Stimulated activated CD4-positive, alpha-beta T cell treated with anti-CD3 and anti-CD28 coated beads, Interleukin-12 subunit alpha, Interleukin-12 subunit beta, amount 100 ng/mL, for 48 hours (primary cell): ENCODE results near the gene GMPPA.
A peak's percentile ranks its signal among the peaks of the same experiment; 100 is the strongest.

ENCODE experiments used
- DNase-seq, 3 donors: peaks; one replicate each; pipeline ENCODE4 v3.0.0-alpha.2; 2020; ENCODE audit warnings: low read depth in 2 of 3, low spot score in 1 of 3

GMPPA gene

GRCh38 chr2:219498280-219499057, at the start of gene GMPPA:
Gene GMPPA (plus strand): TSS chr2:219498891. CDS start chr2:219499976, 1,085 bp downstream.
- DNase-seq, result peak; percentile 88 to 92 (median 90)

- DNase-seq, result no peak
These were observed 49.1 kb upstream of the GMPPA start for GRCh38 chr2:219449609-219450008.

- no peak for DNase-seq
These were observed 46.9 kb upstream of the GMPPA start for GRCh38 chr2:219451661-219452360.

- DNase-seq, result no peak
These were observed 46.1 kb upstream of the GMPPA start for GRCh38 chr2:219452361-219453317.

GRCh38 chr2:219453671-219454590, 44.8 kb upstream of the GMPPA start:
- DNase-seq, result no peak

- no peak for DNase-seq
These were observed 43.1 kb upstream of the GMPPA start for GRCh38 chr2:219455581-219455980.

- no peak for DNase-seq
These were observed 40.8 kb upstream of the GMPPA start for GRCh38 chr2:219457784-219458369.

- no peak for DNase-seq
These were observed 39.7 kb upstream of the GMPPA start for GRCh38 chr2:219458996-219459395.

GRCh38 chr2:219459460-219460311, 39.0 kb upstream of the GMPPA start:
- DNase-seq, result peak in 1 of 3 donors; percentile 24

- no peak for DNase-seq
These were observed 38.2 kb upstream of the GMPPA start for GRCh38 chr2:219460424-219460926.

GRCh38 chr2:219461047-219461514, 37.6 kb upstream of the GMPPA start:
- DNase-seq, result no peak

- no peak for DNase-seq
These were observed 37.0 kb upstream of the GMPPA start for GRCh38 chr2:219461669-219462068.

- no peak for DNase-seq
These were observed 36.3 kb upstream of the GMPPA start for GRCh38 chr2:219462349-219462748.

- no peak for DNase-seq
These were observed 34.2 kb upstream of the GMPPA start for GRCh38 chr2:219464286-219465032.

- DNase-seq, result no peak
These were observed 32.8 kb upstream of the GMPPA start for GRCh38 chr2:219465659-219466561.

- no peak for DNase-seq
These were observed 31.6 kb upstream of the GMPPA start for GRCh38 chr2:219466816-219467735.
